ENCODE data around the gene MBD2.

Gene MBD2

DNA sequence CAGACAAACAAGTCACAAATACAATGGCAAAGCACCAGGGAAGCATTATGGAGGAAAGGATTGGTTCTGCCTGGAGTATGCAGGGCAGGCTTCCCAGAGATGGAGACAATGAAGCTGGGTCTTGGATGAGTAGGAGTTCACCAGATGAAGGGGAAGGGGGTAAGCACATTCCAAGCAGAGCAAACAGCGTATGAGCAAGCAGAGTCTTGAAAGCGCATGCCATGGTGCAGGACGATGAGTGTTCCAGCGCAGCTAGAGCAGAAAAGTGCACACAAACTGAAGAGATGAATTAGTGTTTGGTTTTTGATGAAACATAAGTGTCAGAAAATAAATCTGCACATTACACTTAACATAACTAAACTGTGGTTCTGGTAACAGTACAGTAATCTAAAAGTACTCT is 21.6 kb downstream of the MBD2 start:
- CTCF ChIA-PET, result interaction anchor here (1.3 kb wide), 1 partner anchor 54 kb away, joined by 3 read pairs; no protein-coding TSS in a partner anchor

DNA sequence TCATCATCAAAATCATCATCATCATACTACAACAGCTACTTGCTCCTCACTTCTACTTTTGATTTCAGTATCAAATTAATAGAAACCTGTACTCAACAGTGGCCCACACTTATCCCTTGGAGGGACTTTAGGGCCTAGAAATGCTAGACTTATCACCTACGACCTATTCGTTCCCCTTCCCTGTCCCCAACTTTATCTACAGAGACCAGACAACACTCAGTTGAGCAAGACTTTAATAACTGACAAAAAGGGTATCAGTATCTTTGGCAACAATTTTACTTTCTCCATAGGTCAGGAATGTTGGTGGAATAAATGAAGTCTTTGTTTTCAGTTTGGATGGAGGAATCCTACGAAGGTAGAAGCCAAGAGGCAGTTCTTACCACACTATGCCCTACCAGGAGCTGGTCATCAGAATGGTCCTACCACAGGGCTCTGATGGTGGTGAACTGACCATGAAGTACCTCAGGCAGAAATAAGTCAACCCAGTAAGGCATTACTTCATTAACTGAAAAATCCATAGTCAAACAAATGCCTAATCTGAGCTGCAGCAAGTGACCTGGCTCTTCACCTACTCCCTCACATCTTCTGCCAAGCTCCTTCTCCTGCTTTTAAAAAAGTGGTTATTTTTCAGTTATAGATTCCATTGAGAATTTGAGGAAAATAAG is 26.6 kb downstream of the MBD2 start:
- H3K4me1 Mint-ChIP-seq, result no peaks in the 10 kb centered on the region
- H3K36me3 Mint-ChIP-seq, result peaks cover 28% of the 10 kb centered on the region
- H3K27me3 Mint-ChIP-seq, result no peaks in the 10 kb centered on the region
- DNase-seq, result no peak
- CTCF ChIA-PET, result interaction anchor here (2.2 kb wide), 1 partner anchor 72 kb away, joined by 6 read pairs; no protein-coding TSS in a partner anchor
- H3K4me3 Mint-ChIP-seq, result no peak overlapping the region
- H3K9me3 Mint-ChIP-seq, result no peaks in the 10 kb centered on the region
- H3K27ac Mint-ChIP-seq, result no peak overlapping the region

More for the DNA sequence above, 21.6 kb downstream of the MBD2 start:
- Mint-ChIP-seq H3K27ac (no peak overlapping the region), H3K4me1 (peaks cover 15% of the 10 kb centered on the region), H3K27me3 (no peaks in the 10 kb centered on the region), H3K4me3 (no peak overlapping the region), H3K36me3 (peaks cover 30% of the 10 kb centered on the region), H3K9me3 (no peaks in the 10 kb centered on the region)
- no peak for DNase-seq

DNA sequence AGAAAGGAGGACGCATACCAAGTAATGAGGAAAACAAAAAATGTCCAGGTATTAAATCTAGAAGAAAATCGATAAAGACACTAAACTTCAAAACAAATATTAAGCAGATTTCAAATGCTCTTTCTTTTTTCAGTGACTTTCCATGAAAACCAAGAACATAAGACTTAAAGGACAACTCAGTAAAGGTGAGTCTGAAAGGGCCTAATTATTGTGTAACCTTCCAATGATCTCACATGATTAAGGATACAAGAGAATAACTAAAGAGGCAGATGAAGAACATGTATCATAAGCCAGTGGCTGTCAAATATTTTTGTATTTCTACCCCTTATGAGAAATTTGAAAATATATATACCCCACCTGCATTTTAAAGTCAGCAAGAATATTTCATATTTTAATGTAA is 30.7 kb downstream of the MBD2 start:
- H3K36me3 Mint-ChIP-seq, result peaks cover 11% of the 10 kb centered on the region
- CTCF ChIA-PET, result no interaction called here
- no peaks in the 10 kb centered on the region for H3K4me1 Mint-ChIP-seq
- H3K27me3 Mint-ChIP-seq, result no peaks in the 10 kb centered on the region
- H3K9me3 Mint-ChIP-seq, result no peaks in the 10 kb centered on the region
- no peak overlapping the region for H3K27ac Mint-ChIP-seq
- DNase-seq, result no peak
- H3K4me3 Mint-ChIP-seq, result no peak overlapping the region

DNA sequence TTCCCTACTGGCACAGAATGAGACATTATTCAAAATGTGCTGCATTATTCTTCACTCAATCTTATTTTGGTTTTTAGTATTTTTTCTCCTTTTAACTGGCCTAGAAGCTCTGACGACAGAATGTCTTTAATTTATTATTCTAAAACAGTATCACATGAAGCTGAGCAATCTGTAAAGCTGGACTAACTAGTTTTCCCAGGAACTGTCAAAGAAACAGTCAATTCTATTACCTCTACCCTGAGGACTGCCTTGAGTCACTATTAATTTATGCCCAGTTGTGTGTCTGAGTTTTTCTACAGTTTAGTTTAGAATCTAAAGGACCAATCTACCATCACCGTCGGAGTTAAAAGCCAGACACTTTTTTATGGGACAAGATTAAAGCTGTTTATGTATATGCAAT is 31.6 kb downstream of the MBD2 start:
- Mint-ChIP-seq H3K36me3 (peaks cover 12% of the 10 kb centered on the region), H3K27me3 (no peaks in the 10 kb centered on the region), H3K27ac (no peak overlapping the region), H3K9me3 (no peaks in the 10 kb centered on the region), H3K4me3 (no peak overlapping the region), H3K4me1 (no peaks in the 10 kb centered on the region)
- CTCF ChIA-PET, result no interaction called here
- no peak for DNase-seq

DNA sequence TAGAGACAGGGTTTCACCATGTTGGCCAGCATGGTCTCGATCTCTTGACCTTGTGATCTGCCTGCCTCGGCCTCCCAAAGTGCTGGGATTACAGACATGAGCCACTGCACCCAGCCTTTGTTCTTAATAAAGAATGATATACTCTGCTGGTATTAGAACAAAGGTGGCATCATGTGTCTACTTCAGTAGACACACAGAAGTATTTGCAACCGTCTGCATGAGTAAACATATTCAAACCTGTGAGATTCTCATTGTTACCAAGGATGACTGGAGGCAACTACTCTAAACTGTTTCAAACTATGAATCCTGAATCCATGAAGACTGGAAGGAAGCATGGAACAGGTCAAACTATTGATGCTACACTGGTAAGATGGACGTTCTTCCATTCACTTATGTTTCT is 32.1 kb downstream of the MBD2 start:
- no peaks in the 10 kb centered on the region for H3K9me3 Mint-ChIP-seq
- H3K4me1 Mint-ChIP-seq, result no peaks in the 10 kb centered on the region
- no peak for DNase-seq
- H3K27me3 Mint-ChIP-seq, result no peaks in the 10 kb centered on the region
- peaks cover 16% of the 10 kb centered on the region for H3K36me3 Mint-ChIP-seq
- no peak overlapping the region for H3K4me3 Mint-ChIP-seq
- CTCF ChIA-PET, result no interaction called here
- no peak overlapping the region for H3K27ac Mint-ChIP-seq

DNA sequence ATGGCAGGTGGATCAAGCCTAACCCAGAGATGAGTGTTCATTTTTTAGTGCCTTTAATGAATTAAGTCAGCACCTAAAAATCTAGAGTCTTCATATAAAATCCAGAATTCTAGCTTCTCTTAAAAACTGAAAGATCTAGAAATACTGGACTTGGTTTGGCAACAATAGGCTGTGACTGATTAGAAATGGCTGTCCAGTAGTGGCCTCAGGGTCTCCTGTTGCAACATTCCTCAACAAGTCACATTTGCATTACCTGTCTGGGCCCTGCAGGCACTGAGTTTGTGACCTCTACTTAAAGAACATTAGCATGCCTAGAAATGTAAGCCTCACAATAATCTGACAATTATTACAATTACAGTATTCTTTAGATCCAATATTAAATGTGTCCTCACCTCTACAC is 33.1 kb downstream of the MBD2 start:
- H3K4me3 Mint-ChIP-seq, result no peak overlapping the region

DNA sequence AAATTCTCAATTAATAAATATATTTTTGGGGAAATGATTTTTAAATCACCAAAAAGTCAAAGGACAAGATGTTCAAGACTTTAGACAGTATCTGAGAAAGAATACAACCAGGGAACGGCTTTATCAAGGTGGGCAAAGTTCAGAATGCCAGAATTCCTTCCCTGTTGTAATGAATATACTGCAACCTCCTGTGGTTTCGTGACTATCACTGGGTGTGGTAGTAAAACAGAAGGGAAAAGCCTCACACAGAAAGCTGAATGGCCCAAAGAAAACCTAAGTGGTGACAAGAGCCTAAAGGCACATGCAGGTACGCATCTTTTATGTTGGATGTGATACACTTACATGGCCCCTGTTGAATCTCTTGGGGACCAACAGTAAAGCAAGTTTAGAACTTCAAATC is 37.1 kb downstream of the MBD2 start:
- peaks cover 20% of the 10 kb centered on the region for H3K36me3 Mint-ChIP-seq
- CTCF ChIA-PET, result no interaction called here
- H3K27me3 Mint-ChIP-seq, result no peaks in the 10 kb centered on the region
- DNase-seq, result no peak
- H3K27ac Mint-ChIP-seq, result no peak overlapping the region
- H3K4me3 Mint-ChIP-seq, result no peak overlapping the region
- no peaks in the 10 kb centered on the region for H3K9me3 Mint-ChIP-seq
- H3K4me1 Mint-ChIP-seq, result no peaks in the 10 kb centered on the region

More for the DNA sequence above, 33.1 kb downstream of the MBD2 start:
- no peak for DNase-seq
- no peaks in the 10 kb centered on the region for H3K4me1 Mint-ChIP-seq
- H3K27ac Mint-ChIP-seq, result no peak overlapping the region
- no peaks in the 10 kb centered on the region for H3K27me3 Mint-ChIP-seq
- CTCF ChIA-PET, result no interaction called here
- H3K36me3 Mint-ChIP-seq, result peaks cover 22% of the 10 kb centered on the region
- H3K9me3 Mint-ChIP-seq, result no peaks in the 10 kb centered on the region

DNA sequence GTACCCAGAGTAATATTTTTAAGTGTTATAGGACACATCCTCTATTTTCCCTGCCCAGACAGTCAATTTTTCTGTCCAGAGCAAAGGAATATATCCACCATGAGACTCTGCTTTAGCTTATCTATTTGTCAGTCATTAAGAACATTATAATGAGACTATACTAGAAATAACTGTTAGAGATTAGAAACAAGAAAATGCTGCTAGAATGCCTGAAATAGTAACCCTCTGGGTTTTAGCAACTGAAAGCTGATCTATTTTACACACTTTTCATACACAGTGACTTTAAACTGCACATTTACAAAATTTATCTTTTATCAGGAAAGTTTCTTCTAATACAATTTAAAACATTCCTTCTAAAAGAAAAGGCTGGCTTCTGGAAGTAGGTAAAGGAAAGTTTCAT is 39.6 kb downstream of the MBD2 start:
- Mint-ChIP-seq H3K9me3 (no peaks in the 10 kb centered on the region), H3K4me3 (no peak overlapping the region), H3K27me3 (no peaks in the 10 kb centered on the region), H3K4me1 (no peaks in the 10 kb centered on the region), H3K36me3 (peaks cover 18% of the 10 kb centered on the region), H3K27ac (no peak overlapping the region)
- DNase-seq, result no peak
- CTCF ChIA-PET, result no interaction called here

DNA sequence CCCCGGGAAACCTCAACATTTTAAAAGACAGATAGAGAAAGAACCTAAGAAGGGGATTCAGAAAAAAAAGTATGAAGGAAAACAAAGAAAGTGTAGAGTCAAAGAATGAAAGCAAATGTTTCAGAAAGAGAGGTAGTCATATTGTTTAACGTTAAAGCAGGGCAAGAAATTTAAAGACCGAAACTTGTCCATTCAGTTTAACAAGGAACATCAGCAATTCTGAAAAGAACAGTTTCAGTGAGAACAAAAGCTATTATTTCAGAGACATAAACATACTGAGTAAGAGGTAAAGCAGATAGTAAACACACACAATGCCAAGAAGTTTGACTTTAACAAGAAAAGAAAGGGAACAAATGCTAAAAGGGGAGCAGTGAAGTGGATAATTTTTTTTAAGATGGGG is 41.1 kb downstream of the MBD2 start:
- no peak for DNase-seq
- CTCF ChIA-PET, result interaction anchor here (0.6 to 0.8 kb wide), 2 partner anchors 40 to 215 kb away, joined by 3 read pairs; no protein-coding TSS in a partner anchor
- Mint-ChIP-seq H3K27me3 (no peaks in the 10 kb centered on the region), H3K4me3 (no peak overlapping the region), H3K4me1 (no peaks in the 10 kb centered on the region), H3K9me3 (no peaks in the 10 kb centered on the region), H3K36me3 (peaks cover 18% of the 10 kb centered on the region), H3K27ac (no peak overlapping the region)

DNA sequence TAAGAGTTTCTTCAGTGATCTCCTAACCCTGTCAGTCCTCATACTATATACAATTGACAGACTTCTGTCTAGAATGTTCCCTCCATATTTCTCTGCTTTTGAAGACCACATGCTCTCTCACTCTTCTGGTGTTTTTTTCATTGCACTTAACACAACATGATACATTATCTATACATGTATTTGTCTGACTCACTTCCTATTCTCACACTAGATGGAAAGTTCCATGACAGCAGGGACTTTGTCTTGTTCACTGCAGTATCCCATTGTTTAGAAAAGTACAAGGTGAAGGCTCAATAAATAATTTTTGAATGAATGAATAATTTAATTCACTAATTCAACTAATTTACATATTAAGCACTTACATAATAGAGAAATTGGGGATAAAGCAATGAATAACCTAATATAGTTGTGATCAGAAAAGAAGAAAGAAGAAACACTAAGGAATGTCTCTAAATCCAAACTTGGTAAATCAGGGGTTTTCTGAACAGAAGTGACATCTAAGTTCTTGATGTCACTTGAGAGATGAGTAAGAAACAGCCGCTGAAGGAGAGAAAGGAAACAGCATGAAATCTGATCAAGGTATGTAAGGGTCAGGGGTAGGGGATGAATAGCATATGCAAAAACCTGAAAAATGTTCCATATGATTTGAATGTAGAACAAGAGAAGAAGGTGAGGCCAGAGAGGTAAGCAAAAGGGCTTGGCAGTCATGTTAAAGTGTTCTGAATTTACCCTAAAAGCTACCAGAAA is 42.4 kb downstream of the MBD2 start:
- H3K9me3 Mint-ChIP-seq, result no peaks in the 10 kb centered on the region
- no peaks in the 10 kb centered on the region for H3K27me3 Mint-ChIP-seq
- no peak for DNase-seq
- no peak overlapping the region for H3K4me3 Mint-ChIP-seq
- H3K27ac Mint-ChIP-seq, result no peak overlapping the region
- peaks cover 11% of the 10 kb centered on the region for H3K36me3 Mint-ChIP-seq
- CTCF ChIA-PET, result no interaction called here
- H3K4me1 Mint-ChIP-seq, result no peaks in the 10 kb centered on the region

DNA sequence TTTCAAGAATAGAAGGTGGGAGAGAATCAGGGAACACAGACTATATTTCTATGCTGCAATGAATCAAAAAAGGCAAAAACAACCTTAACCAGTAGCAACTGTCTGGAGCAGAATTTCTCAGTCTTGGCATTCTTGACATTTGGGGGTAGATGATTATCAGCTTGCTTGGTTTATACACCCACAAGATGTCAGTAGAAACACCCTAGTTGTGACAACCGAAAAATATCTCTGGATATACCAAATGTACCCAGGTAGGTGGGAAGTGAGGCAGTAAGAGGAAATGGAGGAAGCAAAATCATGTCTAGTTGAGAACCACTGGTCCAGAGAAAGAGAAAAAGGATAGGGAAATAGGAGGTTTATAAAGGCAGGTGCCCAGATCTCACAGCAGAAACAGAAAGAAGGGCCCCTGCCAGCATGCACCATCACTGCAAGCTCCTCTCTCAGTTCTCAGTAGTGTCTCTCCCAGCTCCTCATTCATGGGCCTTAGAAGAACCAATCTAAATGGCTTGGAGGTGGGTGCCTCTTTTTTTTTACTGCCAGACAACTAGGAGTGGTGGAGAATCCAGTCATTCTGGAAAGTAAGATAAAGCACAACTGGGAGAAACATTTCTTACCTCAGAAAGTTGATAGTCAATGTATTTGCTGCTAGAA is 50.4 kb downstream of the MBD2 start:
- H3K4me1 Mint-ChIP-seq, result peaks cover 11% of the 10 kb centered on the region
- H3K4me3 Mint-ChIP-seq, result no peak overlapping the region
- peak overlapping the region; percentile 78 for H3K27ac Mint-ChIP-seq
- no peaks in the 10 kb centered on the region for H3K9me3 Mint-ChIP-seq
- H3K36me3 Mint-ChIP-seq, result peaks cover 16% of the 10 kb centered on the region
- CTCF ChIA-PET, result interaction anchor here (0.9 to 1.6 kb wide), 3 partner anchors 9 to 218 kb away, joined by 4 to 9 read pairs (median 5); no protein-coding TSS in a partner anchor
- H3K27me3 Mint-ChIP-seq, result no peaks in the 10 kb centered on the region
- no peak for DNase-seq

DNA sequence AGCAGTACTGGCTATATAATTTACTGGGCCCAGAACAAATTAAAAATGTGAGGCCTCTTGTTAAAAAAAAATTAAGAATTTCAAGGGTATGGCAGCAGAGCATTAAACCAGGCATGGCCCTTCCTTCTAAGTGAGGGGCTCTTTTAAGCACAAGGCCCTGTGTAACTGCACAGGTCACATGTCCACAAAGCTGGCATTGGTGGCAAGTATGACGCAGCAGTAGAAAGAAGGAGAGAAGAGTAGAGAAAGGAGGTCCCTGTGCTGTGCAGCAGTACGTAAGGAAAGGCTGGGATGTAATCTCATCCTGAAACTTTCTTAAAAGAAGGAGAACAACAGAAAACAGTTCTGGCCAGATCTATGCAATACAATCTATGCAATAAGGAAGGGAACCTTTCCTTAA is 51.2 kb downstream of the MBD2 start:
- no peaks in the 10 kb centered on the region for H3K27me3 Mint-ChIP-seq
- H3K4me1 Mint-ChIP-seq, result peaks cover 11% of the 10 kb centered on the region
- CTCF ChIA-PET, result interaction anchor here (0.9 to 1.6 kb wide), 3 partner anchors 8 to 97 kb away, joined by 3 to 9 read pairs (median 4); no protein-coding TSS in a partner anchor
- H3K4me3 Mint-ChIP-seq, result no peak overlapping the region
- peaks cover 16% of the 10 kb centered on the region for H3K36me3 Mint-ChIP-seq
- no peaks in the 10 kb centered on the region for H3K9me3 Mint-ChIP-seq
- no peak overlapping the region for H3K27ac Mint-ChIP-seq
- no peak for DNase-seq

DNA sequence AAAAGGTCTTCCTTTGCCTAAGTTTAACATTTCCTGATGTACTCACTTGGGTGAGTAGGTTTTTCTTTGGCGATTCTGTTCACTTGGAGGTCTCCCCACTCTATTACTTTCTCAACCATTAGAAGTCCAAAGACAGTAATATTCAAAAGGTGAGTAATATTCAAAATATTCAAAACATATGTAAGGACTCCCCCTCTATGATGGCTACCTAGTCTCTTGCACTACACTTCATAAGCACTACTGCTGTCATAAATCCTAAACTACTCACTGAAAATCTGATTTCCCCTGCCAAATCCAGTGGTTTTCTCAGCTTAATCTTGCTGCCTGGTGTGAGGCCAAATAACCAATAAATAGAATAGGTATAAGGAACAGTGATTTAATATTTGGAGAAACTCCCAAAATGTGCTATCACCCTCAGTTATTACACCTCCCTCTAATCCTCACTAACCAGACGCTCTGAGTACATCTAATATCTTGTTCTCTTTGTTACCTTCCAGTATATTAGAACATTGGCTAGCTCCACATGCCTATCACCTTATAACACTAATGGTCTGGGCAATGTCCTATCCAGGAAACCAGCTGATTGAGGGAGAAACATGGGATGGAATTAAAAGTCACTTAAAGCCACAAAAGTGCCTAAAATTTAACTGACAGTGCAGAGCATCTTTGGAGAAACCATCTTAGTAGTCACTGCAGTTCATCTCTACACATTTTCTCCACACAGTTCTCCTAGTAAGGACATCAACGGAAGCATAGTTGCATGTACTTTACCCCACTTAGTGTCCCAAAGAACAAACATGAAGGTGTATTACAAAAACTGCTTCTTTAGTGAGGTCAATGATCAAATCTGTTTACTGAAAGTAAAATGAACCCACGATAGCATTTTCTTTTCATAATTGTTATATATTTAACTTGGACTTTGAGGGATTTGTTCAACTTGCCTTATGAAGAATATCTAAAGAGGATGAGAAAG is 54.8 kb downstream of the MBD2 start:
- Mint-ChIP-seq H3K27me3 (no peaks in the 10 kb centered on the region), H3K27ac (no peak overlapping the region), H3K36me3 (peaks cover 14% of the 10 kb centered on the region), H3K4me3 (no peak overlapping the region), H3K9me3 (no peaks in the 10 kb centered on the region), H3K4me1 (peaks cover 3% of the 10 kb centered on the region)
- CTCF ChIA-PET, result no interaction called here
- DNase-seq, result no peak

DNA sequence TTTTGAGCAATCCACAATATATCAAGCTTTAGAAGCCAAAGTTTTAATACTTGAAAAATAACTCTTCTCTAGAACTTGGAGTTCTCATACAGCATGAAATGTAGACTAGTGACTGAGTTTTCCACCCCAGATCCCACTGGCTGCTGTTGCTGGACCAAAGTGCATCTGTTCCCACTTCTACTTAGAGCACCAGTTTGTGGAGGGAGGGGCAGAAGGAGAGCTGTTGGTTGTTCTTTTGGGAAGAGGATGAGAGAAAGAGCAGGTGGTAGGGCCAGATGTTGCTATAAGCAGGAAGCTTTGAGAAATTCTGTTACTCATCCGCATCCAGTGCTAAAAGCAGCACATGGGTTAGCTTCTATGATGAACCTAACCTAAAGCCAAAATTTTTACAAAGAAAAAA is 59.0 kb downstream of the MBD2 start:
- no peaks in the 10 kb centered on the region for H3K27me3 Mint-ChIP-seq

More for the DNA sequence above, 59.0 kb downstream of the MBD2 start:
- no peak for DNase-seq
- no peaks in the 10 kb centered on the region for H3K4me1 Mint-ChIP-seq
- no peak overlapping the region for H3K4me3 Mint-ChIP-seq
- CTCF ChIA-PET, result interaction anchor here (1.1 to 2.4 kb wide), 2 partner anchors 8 to 105 kb away, joined by 4 to 7 read pairs; no protein-coding TSS in a partner anchor
- H3K36me3 Mint-ChIP-seq, result peaks cover 36% of the 10 kb centered on the region
- H3K27ac Mint-ChIP-seq, result no peak overlapping the region
- no peaks in the 10 kb centered on the region for H3K9me3 Mint-ChIP-seq
